Liver (tissue), 9 donors: ENCODE results near the gene OR2T1. TPM values are rescaled to one million over a fixed set of nuclear protein-coding genes. Genes with fewer than 3 reads are reported as not detected.

Experiments used
- DNase-seq: peaks from one replicate; pipeline ENCODE4 v3.0.0-alpha.2; 2017; ENCODE audit warnings: low spot score
- H3K27ac ChIP-seq, 2 donors: one replicate each; pipeline ENCODE4 v1.7.0; 2013; ENCODE audit warnings: inconsistent platforms in 2 of 2, low read length in 2 of 2, control low read depth in 1 of 2, low read depth in 1 of 2, mild to moderate bottlenecking in 1 of 2
- H3K27me3 ChIP-seq, 4 donors: one replicate each; pipeline versions ENCODE4 v1.6.1 to v1.7.0; 2013; ENCODE audit warnings: low read length in 3 of 4, inconsistent platforms in 1 of 4, mild to moderate bottlenecking in 1 of 4, moderate library complexity in 1 of 4; ENCODE audit not compliant: control insufficient read depth in 4 of 4, insufficient read depth in 4 of 4
- H3K36me3 ChIP-seq, 4 donors: one replicate each; pipeline versions ENCODE4 v1.6.1 to v1.7.0; 2013; ENCODE audit warnings: low read length in 3 of 4, mild to moderate bottlenecking in 3 of 4, low read depth in 1 of 4, moderate library complexity in 1 of 4; ENCODE audit not compliant: control insufficient read depth in 4 of 4, insufficient read depth in 3 of 4
- H3K4me1 ChIP-seq, 4 donors: one replicate each; pipeline versions ENCODE4 v1.6.1 to v1.7.0; 2013; ENCODE audit warnings: low read length in 3 of 4, mild to moderate bottlenecking in 3 of 4, moderate library complexity in 1 of 4; ENCODE audit not compliant: control insufficient read depth in 4 of 4, insufficient read depth in 4 of 4
- H3K4me3 ChIP-seq, 3 donors: one replicate each; pipeline versions ENCODE4 v1.6.1 to v1.7.0; 2013; ENCODE audit warnings: low read length in 3 of 3, control low read depth in 1 of 3, low read depth in 1 of 3, mild to moderate bottlenecking in 1 of 3
- H3K9ac ChIP-seq, 2 donors: one replicate each; pipeline ENCODE4 v1.7.0; 2013; ENCODE audit warnings: low read length in 2 of 2, mild to moderate bottlenecking in 2 of 2, moderate library complexity in 2 of 2, control low read depth in 1 of 2, low read depth in 1 of 2
- H3K9me3 ChIP-seq, 4 donors: one replicate each; pipeline versions ENCODE4 v1.6.1 to v1.7.0; 2013; ENCODE audit warnings: low read length in 3 of 4; ENCODE audit not compliant: control insufficient read depth in 4 of 4
- ATF3 ChIP-seq: IDR thresholded peaks from 2 replicates; pipeline ENCODE4 v1.6.1; 2016; ENCODE audit warnings: antibody characterized with exemption
- CTCF ChIP-seq: fragments of 150-350 bp; IDR thresholded peaks from 2 replicates; pipeline ENCODE4 v1.5.1; 2017; ENCODE audit warnings: improper control_type of control experiment, low read depth, low read length; ENCODE audit not compliant: missing input control
- EGR1 ChIP-seq, 2 donors: IDR thresholded peaks; 2 replicates each; pipeline ENCODE4 v1.6.1; 2016 to 2018; ENCODE audit warnings: antibody characterized with exemption in 2 of 2, low read depth in 2 of 2
- FOXA2 ChIP-seq: IDR thresholded peaks from 2 replicates; pipeline ENCODE4 v1.6.1; 2016; ENCODE audit warnings: antibody characterized with exemption
- GABPA ChIP-seq, 2 donors: IDR thresholded peaks in 1 of 2; conservative IDR thresholded peaks in 1 of 2; 2 replicates each; pipeline ENCODE4 v1.6.1; 2016; ENCODE audit warnings: antibody characterized with exemption in 2 of 2, mild to moderate bottlenecking in 1 of 2, moderate library complexity in 1 of 2
- HNF4A ChIP-seq, 2 donors: conservative IDR thresholded peaks; 2 replicates each; pipeline ENCODE4 v1.6.1; 2016; ENCODE audit warnings: antibody characterized with exemption in 2 of 2, mild to moderate bottlenecking in 2 of 2
- HNF4G ChIP-seq: IDR thresholded peaks from 2 replicates; pipeline ENCODE4 v1.6.1; 2016; ENCODE audit warnings: antibody characterized with exemption
- JUND ChIP-seq, 2 donors: IDR thresholded peaks; 2 replicates each; pipeline ENCODE4 v1.6.1; 2016; ENCODE audit warnings: antibody characterized with exemption in 2 of 2
- NR2F2 ChIP-seq: IDR thresholded peaks from 2 replicates; pipeline ENCODE4 v1.6.1; 2016; ENCODE audit warnings: antibody characterized with exemption
- RAD21 ChIP-seq, 2 donors: IDR thresholded peaks; 2 replicates each; pipeline ENCODE4 v1.6.1; 2016; ENCODE audit warnings: antibody characterized with exemption in 2 of 2, mild to moderate bottlenecking in 2 of 2
- REST ChIP-seq: IDR thresholded peaks from 2 replicates; pipeline ENCODE4 v1.6.1; 2016; ENCODE audit warnings: antibody characterized with exemption, mild to moderate bottlenecking
- RXRA ChIP-seq, 2 donors: IDR thresholded peaks; 2 replicates each; pipeline ENCODE4 v1.6.1; 2017 to 2018; ENCODE audit warnings: antibody characterized with exemption in 2 of 2, mild to moderate bottlenecking in 1 of 2
- SP1 ChIP-seq: IDR thresholded peaks from 2 replicates; pipeline ENCODE4 v1.6.1; 2018; ENCODE audit warnings: antibody characterized with exemption, mild to moderate bottlenecking
- TAF1 ChIP-seq: conservative IDR thresholded peaks from 2 replicates; pipeline ENCODE4 v1.6.1; 2016; ENCODE audit warnings: antibody characterized with exemption, mild to moderate bottlenecking
- YY1 ChIP-seq: IDR thresholded peaks from 2 replicates; pipeline ENCODE4 v1.6.1; 2016; ENCODE audit warnings: antibody characterized with exemption, mild to moderate bottlenecking
- WGBS: extraction: QIAGEN DNeasy Blood & Tissue Kit; methylation state at CpG from one replicate; pipeline ENCODE4 v1.1.7; 2013; 5-methylcytosine and 5-hydroxymethylcytosine counted together
- polyA plus RNA-seq, 2 donors: library from polyadenylated mRNA; stranded (reverse) in 1 of 2; unstranded in 1 of 2; fragments of 200-250 nt in 1 of 2; fragments of >200 nt in 1 of 2; fragmentation: Nextera tagmentation in 1 of 2; extraction: Ambion mirVana in 1 of 2; gene quantifications; one replicate each; pipeline versions ENCODE4 v1.2.1 to v1.2.3, GENCODE V29; 2013 to 2015
- total RNA-seq, 2 donors: library from RNA; depleted of rRNA; stranded (reverse); fragments of >200 nt; gene quantifications; one replicate each; pipeline ENCODE4 v1.2.3, GENCODE V29; 2014
- TF ChIP-seq, protein P1 (sequence below): IDR thresholded peaks from 2 replicates; pipeline ENCODE4 v1.6.1; 2016; ENCODE audit warnings: antibody characterized with exemption
- TF ChIP-seq, protein P2 (sequence below): IDR thresholded peaks from 2 replicates; pipeline ENCODE4 v1.6.1; 2016; ENCODE audit warnings: antibody characterized with exemption
- donor health status: healthy.
- donor health status: healthy.
- donor health status: healthy.
- donor health status: healthy.
- donor health status: healthy.

Gene OR2T1
- total and polyA plus RNA-seq, 4 donors: not detected

- DNase-seq: no peak
- H3K9me3 ChIP-seq: no peaks in the 10 kb centered on the region
- no peaks in the 10 kb centered on the region for H3K4me1 ChIP-seq
- H3K27me3 ChIP-seq: no peaks in the 10 kb centered on the region
- H3K4me3 ChIP-seq: no peak within 1 kb of the TSS
- no peaks in the 10 kb centered on the region for H3K36me3 ChIP-seq
- TF ChIP-seq EGR1 (IDR thresholded peaks at IDR 0.05; ENCODE audit: low read depth in 2 of 2) (no peak), YY1 (no peak), JUND (IDR thresholded peaks at IDR 0.05) (no peak), TAF1 (no peak), HNF4G (no peak), RXRA (IDR thresholded peaks at IDR 0.05) (no peak)
- no peak within 1 kb of the TSS for H3K27ac ChIP-seq
- H3K9ac ChIP-seq: no peak within 1 kb of the TSS
These were observed 27.4 kb upstream of the OR2T1 start, which contains the start of gene OR2T6 for GRCh38 chr1:248375446-248375845. Gene OR2T6, plus strand, starts transcription at chr1:248375746. Its CDS starts 11,863 bp downstream, at chr1:248387609.

DNA sequence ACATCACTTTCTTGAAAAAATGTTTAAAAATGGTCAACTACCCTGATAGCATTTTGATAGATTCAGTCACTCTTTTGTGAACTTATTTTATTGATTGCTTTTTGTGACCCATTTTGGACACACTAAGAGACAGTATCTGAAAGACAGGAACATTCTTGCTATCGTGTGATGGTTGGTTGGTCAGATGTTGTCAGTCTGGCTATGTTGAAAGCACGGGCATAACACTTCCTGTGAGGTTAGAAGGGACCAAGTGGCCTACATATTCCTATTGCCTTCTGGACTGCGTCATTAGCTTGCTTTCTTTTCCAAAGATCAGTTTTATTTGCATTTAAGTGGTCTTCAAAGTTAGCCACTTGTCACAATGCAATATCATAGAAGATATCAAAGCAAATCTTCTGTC lies 25.9 kb upstream of the OR2T1 start:
- whole genome bisulfite sequencing: 56% methylated on average over 3 of the region's 3 CpGs

DNA sequence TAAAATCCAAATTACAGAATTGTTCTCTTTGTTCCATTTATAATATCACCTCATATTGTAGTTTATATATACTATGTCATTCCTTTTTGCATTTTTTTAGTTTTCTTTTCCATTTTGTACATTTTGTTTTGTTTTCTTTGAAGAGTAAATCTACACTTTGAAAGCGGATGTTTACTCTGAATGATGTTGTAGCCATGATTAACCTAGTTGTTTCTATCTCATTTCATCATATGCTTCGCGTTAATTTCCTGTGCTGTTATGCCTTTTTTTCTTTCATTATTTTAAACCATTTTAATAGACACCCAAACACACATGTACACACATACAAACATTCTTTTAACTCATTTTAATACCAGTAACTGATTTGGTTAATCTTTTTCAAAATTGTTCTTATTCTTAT lies 22.0 kb upstream of the OR2T1 start:
- Histone ChIP-seq H3K9ac (no peak overlapping the region), H3K4me3 (no peak overlapping the region), H3K27ac (no peak overlapping the region), H3K4me1 (no peaks in the 10 kb centered on the region), H3K27me3 (no peaks in the 10 kb centered on the region), H3K9me3 (no peaks in the 10 kb centered on the region), H3K36me3 (no peaks in the 10 kb centered on the region)
- WGBS: 81% methylated on average over 3 of the region's 3 CpGs
- DNase-seq: no peak
- no peak for TF ChIP-seq NR2F2
- TF ChIP-seq HNF4G: no peak
- TF ChIP-seq RXRA (IDR thresholded peaks at IDR 0.05): no peak
- TF ChIP-seq, protein P1, sequence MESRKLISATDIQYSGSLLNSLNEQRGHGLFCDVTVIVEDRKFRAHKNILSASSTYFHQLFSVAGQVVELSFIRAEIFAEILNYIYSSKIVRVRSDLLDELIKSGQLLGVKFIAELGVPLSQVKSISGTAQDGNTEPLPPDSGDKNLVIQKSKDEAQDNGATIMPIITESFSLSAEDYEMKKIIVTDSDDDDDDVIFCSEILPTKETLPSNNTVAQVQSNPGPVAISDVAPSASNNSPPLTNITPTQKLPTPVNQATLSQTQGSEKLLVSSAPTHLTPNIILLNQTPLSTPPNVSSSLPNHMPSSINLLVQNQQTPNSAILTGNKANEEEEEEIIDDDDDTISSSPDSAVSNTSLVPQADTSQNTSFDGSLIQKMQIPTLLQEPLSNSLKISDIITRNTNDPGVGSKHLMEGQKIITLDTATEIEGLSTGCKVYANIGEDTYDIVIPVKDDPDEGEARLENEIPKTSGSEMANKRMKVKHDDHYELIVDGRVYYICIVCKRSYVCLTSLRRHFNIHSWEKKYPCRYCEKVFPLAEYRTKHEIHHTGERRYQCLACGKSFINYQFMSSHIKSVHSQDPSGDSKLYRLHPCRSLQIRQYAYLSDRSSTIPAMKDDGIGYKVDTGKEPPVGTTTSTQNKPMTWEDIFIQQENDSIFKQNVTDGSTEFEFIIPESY: no peak
- no peak for TF ChIP-seq FOXA2
- no peak for TF ChIP-seq SP1
- no peak for TF ChIP-seq REST
- TF ChIP-seq JUND (IDR thresholded peaks at IDR 0.05): no peak
- TF ChIP-seq HNF4A (conservative IDR thresholded peaks at IDR 0.05): no peak
- no peak for TF ChIP-seq RAD21 (IDR thresholded peaks at IDR 0.05)
- TF ChIP-seq ATF3: no peak

More for the DNA sequence above, 25.9 kb upstream of the OR2T1 start:
- no peak overlapping the region for H3K4me3 ChIP-seq
- H3K36me3 ChIP-seq: no peaks in the 10 kb centered on the region
- no peaks in the 10 kb centered on the region for H3K27me3 ChIP-seq
- H3K9me3 ChIP-seq: no peaks in the 10 kb centered on the region
- no peak overlapping the region for H3K9ac ChIP-seq
- no peak overlapping the region for H3K27ac ChIP-seq
- DNase-seq: no peak
- TF ChIP-seq ATF3: no peak
- no peak for TF ChIP-seq JUND (IDR thresholded peaks at IDR 0.05)
- no peak for TF ChIP-seq NR2F2
- no peak for TF ChIP-seq GABPA (IDR thresholded peaks at IDR 0.05 in 1 of 2, conservative IDR thresholded peaks at IDR 0.05 in 1 of 2)
- TF ChIP-seq TAF1: no peak
- TF ChIP-seq RAD21 (IDR thresholded peaks at IDR 0.05): no peak
- no peak for TF ChIP-seq CTCF
- TF ChIP-seq, protein P2, sequence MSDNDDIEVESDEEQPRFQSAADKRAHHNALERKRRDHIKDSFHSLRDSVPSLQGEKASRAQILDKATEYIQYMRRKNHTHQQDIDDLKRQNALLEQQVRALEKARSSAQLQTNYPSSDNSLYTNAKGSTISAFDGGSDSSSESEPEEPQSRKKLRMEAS: no peak
- H3K4me1 ChIP-seq: no peaks in the 10 kb centered on the region
